Activated B cell treated with CpG ODN at 0.5 μM for 24 hours (primary cell): ENCODE measurements around the gene NPS. TPM values are rescaled to one million over a fixed set of nuclear protein-coding genes. Genes with fewer than 3 reads are reported as not detected.

Experiments used
- ATAC-seq: fragments of 200-7000 bp; cut with Tn5 transposase; one replicate; pipeline ENCODE4 v1.10.0; 2021; ENCODE audit warnings: low read depth, mild to moderate bottlenecking, moderate library complexity
- CTCF ChIA-PET: fragments of 350-600 bp; sonication (Branson Sonifier 250); formaldehyde crosslinking; loops from one replicate; lab custom pipeline; 2021; ENCODE audit warnings: antibody characterized with exemption; lab: Charles Lee
- POLR2A ChIA-PET: fragments of 350-600 bp; sonication (Branson Sonifier 250); formaldehyde crosslinking; loops from one replicate; lab custom pipeline; 2021; ENCODE audit warnings: antibody characterized with exemption; lab: Charles Lee
- DNase-seq: peaks from one replicate; pipeline ENCODE4 v3.0.0; 2022
- H3K27ac Mint-ChIP-seq: one replicate; pipeline ENCODE4 v1.8.0; 2020; ENCODE audit warnings: mixed read lengths
- H3K27me3 Mint-ChIP-seq: one replicate; pipeline ENCODE4 v1.8.0; 2021; ENCODE audit warnings: mixed read lengths
- H3K36me3 Mint-ChIP-seq: one replicate; pipeline ENCODE4 v1.8.0; 2021; ENCODE audit warnings: low read depth, mixed read lengths
- H3K4me1 Mint-ChIP-seq: one replicate; pipeline ENCODE4 v1.8.0; 2021; ENCODE audit warnings: mixed read lengths
- H3K4me3 Mint-ChIP-seq: one replicate; pipeline ENCODE4 v1.8.0; 2020; ENCODE audit warnings: mild to moderate bottlenecking, mixed read lengths
- H3K9me3 Mint-ChIP-seq: one replicate; pipeline ENCODE4 v1.8.0; 2020; ENCODE audit warnings: mixed read lengths
- intact Hi-C: fragments of 100-400 bp; cut with micrococcal nuclease; formaldehyde crosslinking; loops from one replicate; pipeline ENCODE4 v1.15.1; 2024
- total RNA-seq: library from RNA; stranded (reverse); gene quantifications from 2 replicates; pipeline ENCODE4 v1.2.3, GENCODE V29; 2022
- TF ChIP-seq, protein P1 (sequence below): fragments of 200-600 bp; IDR thresholded peaks from one replicate; pipeline ENCODE4 v1.8.0; 2022; ENCODE audit warnings: antibody characterized with exemption, mild to moderate bottlenecking

Gene NPS
- total RNA-seq, 1 donor from 2014 or later, result not detected

DNA sequence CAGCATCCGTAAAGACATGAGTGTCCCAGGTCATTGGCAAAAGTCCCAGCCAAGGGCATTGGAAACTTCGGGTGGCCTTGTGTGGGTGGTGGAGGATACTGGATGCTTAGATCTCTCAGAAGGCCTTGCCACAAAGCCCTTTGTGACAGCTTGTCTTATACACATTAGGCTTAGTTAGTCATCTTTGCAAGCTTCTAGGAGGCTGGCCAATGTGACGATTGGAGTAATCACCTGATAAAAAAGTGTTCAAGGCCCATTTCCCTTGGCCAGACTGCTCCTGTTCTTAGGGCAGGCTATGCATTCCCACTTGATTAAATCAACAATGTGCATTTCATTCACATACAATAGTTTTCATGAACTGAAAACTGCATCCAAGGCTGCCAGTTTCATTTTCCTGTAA, 26.9 kb downstream of the NPS start:
- no peaks in the 10 kb centered on the region for H3K27me3 Mint-ChIP-seq
- ChIA-PET CTCF (no interaction called here), POLR2A (no interaction called here)
- no peaks in the 10 kb centered on the region for H3K4me1 Mint-ChIP-seq
- intact Hi-C loops, result no loop called here
- H3K36me3 Mint-ChIP-seq, result no peaks in the 10 kb centered on the region
- DNase-seq (no peak), ATAC-seq (no peak)
- peaks cover 3% of the 10 kb centered on the region for H3K9me3 Mint-ChIP-seq
- TF ChIP-seq, protein P1, sequence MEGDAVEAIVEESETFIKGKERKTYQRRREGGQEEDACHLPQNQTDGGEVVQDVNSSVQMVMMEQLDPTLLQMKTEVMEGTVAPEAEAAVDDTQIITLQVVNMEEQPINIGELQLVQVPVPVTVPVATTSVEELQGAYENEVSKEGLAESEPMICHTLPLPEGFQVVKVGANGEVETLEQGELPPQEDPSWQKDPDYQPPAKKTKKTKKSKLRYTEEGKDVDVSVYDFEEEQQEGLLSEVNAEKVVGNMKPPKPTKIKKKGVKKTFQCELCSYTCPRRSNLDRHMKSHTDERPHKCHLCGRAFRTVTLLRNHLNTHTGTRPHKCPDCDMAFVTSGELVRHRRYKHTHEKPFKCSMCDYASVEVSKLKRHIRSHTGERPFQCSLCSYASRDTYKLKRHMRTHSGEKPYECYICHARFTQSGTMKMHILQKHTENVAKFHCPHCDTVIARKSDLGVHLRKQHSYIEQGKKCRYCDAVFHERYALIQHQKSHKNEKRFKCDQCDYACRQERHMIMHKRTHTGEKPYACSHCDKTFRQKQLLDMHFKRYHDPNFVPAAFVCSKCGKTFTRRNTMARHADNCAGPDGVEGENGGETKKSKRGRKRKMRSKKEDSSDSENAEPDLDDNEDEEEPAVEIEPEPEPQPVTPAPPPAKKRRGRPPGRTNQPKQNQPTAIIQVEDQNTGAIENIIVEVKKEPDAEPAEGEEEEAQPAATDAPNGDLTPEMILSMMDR, result no peak
- no peak overlapping the region for H3K27ac Mint-ChIP-seq
- H3K4me3 Mint-ChIP-seq, result no peak overlapping the region

DNA sequence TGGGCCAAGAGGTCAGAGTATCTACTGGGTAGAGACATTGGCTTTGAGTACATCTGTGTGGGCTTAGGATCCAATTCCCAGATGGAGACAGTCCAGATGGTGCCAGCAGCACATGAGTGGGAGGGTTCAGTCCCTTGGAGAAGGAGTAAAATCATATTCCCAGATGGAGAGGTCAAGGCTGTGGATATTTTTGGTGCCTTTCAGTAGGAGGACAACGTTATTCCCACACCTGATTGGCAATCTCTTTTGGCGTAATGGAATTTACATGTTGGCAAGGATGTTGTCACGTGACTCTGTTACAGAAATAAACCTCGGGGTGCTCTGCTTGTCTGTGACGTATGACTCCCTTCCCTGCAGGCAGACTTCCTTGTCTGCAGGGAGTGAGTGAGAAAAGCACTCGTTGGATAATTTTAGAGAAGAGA, 27.6 kb downstream of the NPS start:
- no peaks in the 10 kb centered on the region for H3K27me3 Mint-ChIP-seq
- ATAC-seq (no peak), DNase-seq (no peak)
- intact Hi-C loops, result no loop called here
- no peaks in the 10 kb centered on the region for H3K36me3 Mint-ChIP-seq
- ChIA-PET POLR2A (no interaction called here), CTCF (no interaction called here)
- H3K4me3 Mint-ChIP-seq, result no peak overlapping the region
- no peaks in the 10 kb centered on the region for H3K4me1 Mint-ChIP-seq
- peaks cover 3% of the 10 kb centered on the region for H3K9me3 Mint-ChIP-seq
- H3K27ac Mint-ChIP-seq, result no peak overlapping the region
- TF ChIP-seq, protein P1, result no peak

DNA sequence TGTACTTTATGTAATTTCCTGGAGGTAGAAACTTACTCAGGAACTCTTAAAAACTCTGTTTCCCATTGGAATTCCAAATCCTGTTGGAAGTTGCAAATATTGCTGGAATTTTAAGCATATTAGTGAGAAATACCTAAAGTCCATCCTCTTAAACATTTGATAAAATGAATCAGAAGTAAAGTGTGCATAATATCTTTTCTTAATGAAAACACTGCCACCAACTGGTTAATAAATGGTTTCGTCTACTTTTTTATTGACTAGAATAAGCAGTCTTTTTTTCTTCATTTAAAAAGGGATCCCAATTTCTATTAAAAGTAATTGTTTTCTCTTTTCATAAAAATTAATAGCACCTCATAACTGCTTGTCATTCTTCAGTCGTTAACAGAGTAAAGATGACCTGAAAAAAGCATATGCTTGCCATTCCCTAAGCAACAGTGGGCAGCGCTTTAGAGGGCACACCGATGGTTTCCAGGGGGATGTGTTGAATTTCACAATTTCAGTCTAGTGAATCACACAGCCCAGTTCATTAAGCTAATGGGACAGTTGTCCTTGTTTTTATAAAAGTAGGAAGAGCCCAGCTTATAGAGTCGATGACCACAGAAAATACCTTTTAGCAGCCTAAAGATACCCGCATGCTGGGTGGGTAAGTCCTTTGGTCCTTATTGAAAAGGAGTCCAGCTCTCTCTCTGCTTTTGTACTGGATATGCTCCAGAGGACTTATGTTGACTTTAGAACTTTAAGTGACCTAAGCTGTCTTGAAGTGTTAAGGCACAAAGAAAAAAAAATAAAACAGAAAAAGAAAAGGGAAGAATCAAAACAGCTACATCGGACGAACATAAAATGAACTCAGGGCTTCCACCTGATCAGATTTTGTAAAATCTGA, 28.5 kb downstream of the NPS start:
- intact Hi-C loops, result no loop called here
- ChIA-PET POLR2A (no interaction called here), CTCF (no interaction called here)
- Mint-ChIP-seq H3K4me1 (no peaks in the 10 kb centered on the region), H3K27ac (no peak overlapping the region), H3K4me3 (no peak overlapping the region), H3K36me3 (no peaks in the 10 kb centered on the region), H3K9me3 (peaks cover 3% of the 10 kb centered on the region), H3K27me3 (no peaks in the 10 kb centered on the region)
- TF ChIP-seq, protein P1, result no peak
- DNase-seq, result no peak
- no peak for ATAC-seq

DNA sequence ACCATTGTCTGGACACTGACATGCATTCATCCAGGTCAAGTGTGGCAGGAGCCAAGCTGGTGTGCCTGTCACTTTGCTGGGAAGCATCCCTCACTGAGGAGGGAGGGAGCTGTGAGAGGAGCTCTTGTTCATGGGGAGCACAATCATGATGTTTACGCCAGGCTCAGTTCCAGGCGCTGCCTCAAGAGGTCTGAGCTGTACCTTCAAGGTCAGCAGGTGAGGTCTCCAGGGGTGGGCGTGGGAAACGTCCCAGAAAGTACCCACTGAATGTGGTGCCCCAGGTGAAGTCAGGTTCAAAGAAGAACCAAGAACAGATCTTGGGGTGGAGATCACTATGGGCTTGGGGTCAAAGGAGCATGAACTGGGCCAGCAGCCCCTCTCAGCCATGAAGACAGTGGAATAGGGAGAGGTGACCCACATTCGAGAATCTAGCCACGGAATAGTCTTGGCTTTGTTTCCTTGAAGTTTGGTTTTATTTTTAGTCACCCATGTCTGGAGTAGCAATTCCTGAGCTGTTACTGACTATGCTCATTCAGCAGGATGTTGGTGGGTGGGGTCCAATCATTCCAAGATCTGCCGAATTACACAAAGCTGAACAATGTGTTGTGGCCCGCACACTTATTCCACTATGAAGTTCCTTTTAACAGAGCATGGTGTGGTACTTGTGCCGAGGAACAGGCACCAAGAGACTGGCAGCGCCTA, 29.3 kb downstream of the NPS start:
- DNase-seq (no peak), ATAC-seq (no peak)
- no peaks in the 10 kb centered on the region for H3K4me1 Mint-ChIP-seq
- ChIA-PET POLR2A (no interaction called here), CTCF (no interaction called here)
- H3K36me3 Mint-ChIP-seq, result no peaks in the 10 kb centered on the region
- intact Hi-C loops, result no loop called here
- H3K4me3 Mint-ChIP-seq, result no peak overlapping the region
- no peak overlapping the region for H3K27ac Mint-ChIP-seq
- TF ChIP-seq, protein P1, result no peak
- H3K27me3 Mint-ChIP-seq, result no peaks in the 10 kb centered on the region
- H3K9me3 Mint-ChIP-seq, result no peaks in the 10 kb centered on the region

DNA sequence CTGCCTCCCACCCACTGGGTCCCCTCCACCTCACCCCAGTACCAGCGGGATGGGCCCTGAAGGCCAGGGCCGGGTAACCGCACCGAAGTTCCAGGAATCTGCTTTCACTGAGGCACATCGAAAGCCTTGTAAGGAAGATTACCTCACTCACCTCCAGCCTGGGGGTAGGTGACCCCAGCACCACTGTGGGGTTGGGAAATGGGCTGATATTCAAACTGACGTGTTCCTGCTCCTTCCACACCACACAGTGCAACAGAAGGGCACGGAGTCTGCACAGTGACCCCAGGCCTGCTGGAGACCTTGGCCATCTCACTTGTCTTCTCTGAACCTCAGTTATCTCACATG, 29.8 kb downstream of the NPS start:
- Mint-ChIP-seq H3K36me3 (no peaks in the 10 kb centered on the region), H3K9me3 (no peaks in the 10 kb centered on the region), H3K4me1 (no peaks in the 10 kb centered on the region), H3K27ac (no peak overlapping the region), H3K4me3 (no peak overlapping the region), H3K27me3 (no peaks in the 10 kb centered on the region)
- ChIA-PET POLR2A (no interaction called here), CTCF (no interaction called here)
- TF ChIP-seq, protein P1, result no peak
- intact Hi-C loops, result no loop called here
- DNase-seq (no peak), ATAC-seq (no peak)
